Measurements from ENCODE around the gene PRDM11.

The PRDM11 gene

GRCh38 chr11:45165806-45166603, 19.6 kb downstream of the PRDM11 start:
- in situ Hi-C loops (cut with HindIII; ENCODE audit: low pct_ligation_motif_present, low pct_unique_long_range_greater_than_20kb, low sequenced_read_pairs), result no loop called here
- DNase-seq, result no peak

GRCh38 chr11:45166604-45166897, 20.1 kb downstream of the PRDM11 start:
- in situ Hi-C loops (cut with HindIII; ENCODE audit: low pct_ligation_motif_present, low pct_unique_long_range_greater_than_20kb, low sequenced_read_pairs), result no loop called here
- DNase-seq, result no peak

- in situ Hi-C loops (cut with HindIII; ENCODE audit: low pct_ligation_motif_present, low pct_unique_long_range_greater_than_20kb, low sequenced_read_pairs), result no loop called here
- no peak for DNase-seq
Observed at GRCh38 chr11:45167283-45167682, 20.8 kb downstream of the PRDM11 start.

- in situ Hi-C loops (cut with HindIII; ENCODE audit: low pct_ligation_motif_present, low pct_unique_long_range_greater_than_20kb, low sequenced_read_pairs), result no loop called here
- DNase-seq, result no peak
Observed at GRCh38 chr11:45168366-45169130, 22.1 kb downstream of the PRDM11 start.

- DNase-seq, result peak; percentile 30
- in situ Hi-C loops (cut with HindIII; ENCODE audit: low pct_ligation_motif_present, low pct_unique_long_range_greater_than_20kb, low sequenced_read_pairs), result no loop called here
Observed at GRCh38 chr11:45169310-45170072, 23.1 kb downstream of the PRDM11 start.

- in situ Hi-C loops (cut with HindIII; ENCODE audit: low pct_ligation_motif_present, low pct_unique_long_range_greater_than_20kb, low sequenced_read_pairs), result no loop called here
- DNase-seq, result no peak
Observed at GRCh38 chr11:45170484-45170883, 24.0 kb downstream of the PRDM11 start.

GRCh38 chr11:45171550-45171949, 25.1 kb downstream of the PRDM11 start:
- in situ Hi-C loops (cut with HindIII; ENCODE audit: low pct_ligation_motif_present, low pct_unique_long_range_greater_than_20kb, low sequenced_read_pairs), result no loop called here

GRCh38 chr11:45173064-45173463, 26.6 kb downstream of the PRDM11 start:
- in situ Hi-C loops (cut with HindIII; ENCODE audit: low pct_ligation_motif_present, low pct_unique_long_range_greater_than_20kb, low sequenced_read_pairs), result no loop called here
- no peak for DNase-seq

More at GRCh38 chr11:45171550-45171949, 25.1 kb downstream of the PRDM11 start:
- DNase-seq, result no peak

GRCh38 chr11:45174168-45174835, 27.9 kb downstream of the PRDM11 start:
- DNase-seq, result no peak
- in situ Hi-C loops (cut with HindIII; ENCODE audit: low pct_ligation_motif_present, low pct_unique_long_range_greater_than_20kb, low sequenced_read_pairs), result no loop called here

GRCh38 chr11:45174963-45175362, 28.5 kb downstream of the PRDM11 start:
- no peak for DNase-seq
- in situ Hi-C loops (cut with HindIII; ENCODE audit: low pct_ligation_motif_present, low pct_unique_long_range_greater_than_20kb, low sequenced_read_pairs), result no loop called here

GRCh38 chr11:45176996-45177395, 30.6 kb downstream of the PRDM11 start:
- in situ Hi-C loops (cut with HindIII; ENCODE audit: low pct_ligation_motif_present, low pct_unique_long_range_greater_than_20kb, low sequenced_read_pairs), result no loop called here
- no peak for DNase-seq

- in situ Hi-C loops (cut with HindIII; ENCODE audit: low pct_ligation_motif_present, low pct_unique_long_range_greater_than_20kb, low sequenced_read_pairs), result no loop called here
- no peak for DNase-seq
Observed at GRCh38 chr11:45178223-45178622, 31.8 kb downstream of the PRDM11 start.

- in situ Hi-C loops (cut with HindIII; ENCODE audit: low pct_ligation_motif_present, low pct_unique_long_range_greater_than_20kb, low sequenced_read_pairs), result no loop called here
- DNase-seq, result no peak
Observed at GRCh38 chr11:45178890-45179671, 32.6 kb downstream of the PRDM11 start.

GRCh38 chr11:45179686-45180178, 33.3 kb downstream of the PRDM11 start:
- no peak for DNase-seq
- in situ Hi-C loops (cut with HindIII; ENCODE audit: low pct_ligation_motif_present, low pct_unique_long_range_greater_than_20kb, low sequenced_read_pairs), result no loop called here

GRCh38 chr11:45180179-45180847, 33.9 kb downstream of the PRDM11 start:
- in situ Hi-C loops (cut with HindIII; ENCODE audit: low pct_ligation_motif_present, low pct_unique_long_range_greater_than_20kb, low sequenced_read_pairs), result no loop called here
- peak; percentile 77 for DNase-seq

GRCh38 chr11:45180848-45181192, 34.4 kb downstream of the PRDM11 start:
- in situ Hi-C loops (cut with HindIII; ENCODE audit: low pct_ligation_motif_present, low pct_unique_long_range_greater_than_20kb, low sequenced_read_pairs), result no loop called here
- peak; percentile 67 for DNase-seq

- in situ Hi-C loops (cut with HindIII; ENCODE audit: low pct_ligation_motif_present, low pct_unique_long_range_greater_than_20kb, low sequenced_read_pairs), result no loop called here
- DNase-seq, result no peak
Observed at GRCh38 chr11:45181193-45181888, 34.9 kb downstream of the PRDM11 start.

Measured in ACHN (cell line).